Measurements from ENCODE around the gene MOB1A.

DNA sequence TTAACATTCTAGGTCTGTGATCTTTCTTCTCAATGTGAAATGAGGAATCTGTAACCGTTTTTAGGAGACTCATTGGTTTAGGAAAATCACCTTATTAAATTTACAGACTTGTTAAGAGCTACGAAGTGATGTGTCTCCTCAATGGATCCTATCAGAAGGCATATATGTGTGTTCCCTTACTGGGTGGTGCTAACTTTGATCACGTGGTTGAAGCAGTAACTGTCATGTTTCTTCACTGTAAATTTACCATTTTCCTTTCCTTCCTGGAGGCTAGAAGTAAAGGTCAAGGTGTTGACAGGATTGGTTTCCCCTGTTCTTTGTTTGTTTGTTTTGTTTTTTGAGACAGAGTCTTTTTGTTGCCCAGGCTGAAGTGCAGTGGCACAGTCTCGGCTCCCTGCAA, 18.4 kb upstream of the MOB1A start:
- TF ChIP-seq, protein P1, sequence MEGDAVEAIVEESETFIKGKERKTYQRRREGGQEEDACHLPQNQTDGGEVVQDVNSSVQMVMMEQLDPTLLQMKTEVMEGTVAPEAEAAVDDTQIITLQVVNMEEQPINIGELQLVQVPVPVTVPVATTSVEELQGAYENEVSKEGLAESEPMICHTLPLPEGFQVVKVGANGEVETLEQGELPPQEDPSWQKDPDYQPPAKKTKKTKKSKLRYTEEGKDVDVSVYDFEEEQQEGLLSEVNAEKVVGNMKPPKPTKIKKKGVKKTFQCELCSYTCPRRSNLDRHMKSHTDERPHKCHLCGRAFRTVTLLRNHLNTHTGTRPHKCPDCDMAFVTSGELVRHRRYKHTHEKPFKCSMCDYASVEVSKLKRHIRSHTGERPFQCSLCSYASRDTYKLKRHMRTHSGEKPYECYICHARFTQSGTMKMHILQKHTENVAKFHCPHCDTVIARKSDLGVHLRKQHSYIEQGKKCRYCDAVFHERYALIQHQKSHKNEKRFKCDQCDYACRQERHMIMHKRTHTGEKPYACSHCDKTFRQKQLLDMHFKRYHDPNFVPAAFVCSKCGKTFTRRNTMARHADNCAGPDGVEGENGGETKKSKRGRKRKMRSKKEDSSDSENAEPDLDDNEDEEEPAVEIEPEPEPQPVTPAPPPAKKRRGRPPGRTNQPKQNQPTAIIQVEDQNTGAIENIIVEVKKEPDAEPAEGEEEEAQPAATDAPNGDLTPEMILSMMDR (IDR thresholded peaks at IDR 0.05), result no peak
- no peak for TF ChIP-seq POLR2A (IDR thresholded peaks at IDR 0.05)
